IPS-15b (cell line): ENCODE results near the gene RABEPK.
"Not testable (repeated sequence)": the region's sequence is repeated elsewhere in the genome, so short reads cannot be mapped to it uniquely, and the experiment has no call there.

Source experiments
- H3K27me3 ChIP-seq: one replicate; pipeline ENCODE4 v1.6.1; 2013; ENCODE audit warnings: low read length; ENCODE audit not compliant: control insufficient read depth, insufficient read depth
- H3K36me3 ChIP-seq: one replicate; pipeline ENCODE4 v1.6.1; 2013; ENCODE audit warnings: low read length; ENCODE audit not compliant: control insufficient read depth, insufficient read depth
- H3K4me1 ChIP-seq: one replicate; pipeline ENCODE4 v1.6.1; 2013; ENCODE audit warnings: mild to moderate bottlenecking, low read length; ENCODE audit not compliant: control insufficient read depth, insufficient read depth
- H3K4me3 ChIP-seq: one replicate; pipeline ENCODE4 v1.5.1; 2013; ENCODE audit warnings: low read depth, low read length
- H3K9ac ChIP-seq: one replicate; pipeline ENCODE4 v1.6.1; 2013; ENCODE audit warnings: low read depth, mild to moderate bottlenecking, low read length
- H3K9me3 ChIP-seq: one replicate; pipeline ENCODE4 v1.6.1; 2013; ENCODE audit warnings: mild to moderate bottlenecking, low read length; ENCODE audit not compliant: control insufficient read depth, insufficient read depth

Gene RABEPK

GRCh38 chr9:125204477-125204876, 4.1 kb downstream of the RABEPK start:
- no peaks in the 10 kb centered on the region for H3K27me3 ChIP-seq
- H3K9me3 ChIP-seq: no peaks in the 10 kb centered on the region
- H3K9ac ChIP-seq: no peak overlapping the region
- peaks cover 3% of the 10 kb centered on the region for H3K4me1 ChIP-seq
- no peak overlapping the region for H3K4me3 ChIP-seq
- peaks cover 8% of the 10 kb centered on the region for H3K36me3 ChIP-seq

- H3K27me3 ChIP-seq: no peaks in the 10 kb centered on the region
- no peaks in the 10 kb centered on the region for H3K4me1 ChIP-seq
- no peak overlapping the region for H3K9ac ChIP-seq
- H3K4me3 ChIP-seq: no peak overlapping the region
- no peaks in the 10 kb centered on the region for H3K9me3 ChIP-seq
- H3K36me3 ChIP-seq: peaks cover 4% of the 10 kb centered on the region
These were observed 13.8 kb downstream of the RABEPK start for GRCh38 chr9:125214186-125214585.

GRCh38 chr9:125218621-125219020, 18.3 kb downstream of the RABEPK start:
- no peak overlapping the region for H3K9ac ChIP-seq
- no peaks in the 10 kb centered on the region for H3K4me1 ChIP-seq
- H3K9me3 ChIP-seq: no peaks in the 10 kb centered on the region
- H3K4me3 ChIP-seq: no peak overlapping the region
- no peaks in the 10 kb centered on the region for H3K27me3 ChIP-seq
- H3K36me3 ChIP-seq: peaks cover 3% of the 10 kb centered on the region

GRCh38 chr9:125224858-125225257, 24.5 kb downstream of the RABEPK start:
- H3K9me3 ChIP-seq, H3K4me1 ChIP-seq, H3K36me3 ChIP-seq, H3K4me3 ChIP-seq, H3K9ac ChIP-seq, H3K27me3 ChIP-seq: not testable (repeated sequence)

GRCh38 chr9:125227761-125228160, 27.4 kb downstream of the RABEPK start:
- no peak overlapping the region for H3K4me3 ChIP-seq
- no peaks in the 10 kb centered on the region for H3K27me3 ChIP-seq
- peaks cover 7% of the 10 kb centered on the region for H3K36me3 ChIP-seq
- no peaks in the 10 kb centered on the region for H3K9me3 ChIP-seq
- no peaks in the 10 kb centered on the region for H3K4me1 ChIP-seq
- H3K9ac ChIP-seq: no peak overlapping the region

GRCh38 chr9:125233678-125234077, 33.3 kb downstream of the RABEPK start:
- H3K9ac ChIP-seq: no peak overlapping the region
- peaks cover 24% of the 10 kb centered on the region for H3K36me3 ChIP-seq
- H3K4me3 ChIP-seq: no peak overlapping the region
- H3K27me3 ChIP-seq: no peaks in the 10 kb centered on the region
- no peaks in the 10 kb centered on the region for H3K4me1 ChIP-seq
- no peaks in the 10 kb centered on the region for H3K9me3 ChIP-seq

- H3K36me3 ChIP-seq: peaks cover 28% of the 10 kb centered on the region
- H3K27me3 ChIP-seq, H3K4me1 ChIP-seq, H3K4me3 ChIP-seq, H3K9ac ChIP-seq, H3K9me3 ChIP-seq: not testable (repeated sequence)
These were observed 33.8 kb downstream of the RABEPK start for GRCh38 chr9:125234099-125234498.

GRCh38 chr9:125235804-125236519, 35.6 kb downstream of the RABEPK start:
- H3K4me3 ChIP-seq: no peak overlapping the region
- peaks cover 36% of the 10 kb centered on the region for H3K36me3 ChIP-seq
- H3K9me3 ChIP-seq: no peaks in the 10 kb centered on the region
- no peak overlapping the region for H3K9ac ChIP-seq
- H3K27me3 ChIP-seq: no peaks in the 10 kb centered on the region
- peaks cover 3% of the 10 kb centered on the region for H3K4me1 ChIP-seq

- peaks cover 37% of the 10 kb centered on the region for H3K36me3 ChIP-seq
- H3K4me1 ChIP-seq, H3K4me3 ChIP-seq, H3K9me3 ChIP-seq, H3K9ac ChIP-seq, H3K27me3 ChIP-seq: not testable (repeated sequence)
These were observed 36.3 kb downstream of the RABEPK start for GRCh38 chr9:125236520-125237159.

- peaks cover 34% of the 10 kb centered on the region for H3K36me3 ChIP-seq
These were observed 38.0 kb downstream of the RABEPK start for GRCh38 chr9:125238127-125238914.

GRCh38 chr9:125238915-125239446, 38.6 kb downstream of the RABEPK start:
- no peaks in the 10 kb centered on the region for H3K9me3 ChIP-seq
- no peak overlapping the region for H3K9ac ChIP-seq
- peaks cover 34% of the 10 kb centered on the region for H3K36me3 ChIP-seq
- H3K27me3 ChIP-seq: no peaks in the 10 kb centered on the region
- H3K4me1 ChIP-seq: peaks cover 3% of the 10 kb centered on the region
- peak overlapping the region; percentile 31 for H3K4me3 ChIP-seq

More at GRCh38 chr9:125238127-125238914, 38.0 kb downstream of the RABEPK start:
- no peaks in the 10 kb centered on the region for H3K9me3 ChIP-seq
- no peak overlapping the region for H3K9ac ChIP-seq
- H3K27me3 ChIP-seq: no peaks in the 10 kb centered on the region
- H3K4me1 ChIP-seq: peaks cover 3% of the 10 kb centered on the region
- H3K4me3 ChIP-seq: peak overlapping the region; percentile 19
